Smooth muscle cell (in vitro differentiated cells): ENCODE results near the gene TRUB1. TPM values are rescaled to one million over a fixed set of nuclear protein-coding genes. Genes with fewer than 3 reads are reported as not detected.

Experiments
- DNase-seq: peaks from one replicate; lab custom pipeline; 2025; ENCODE audit not compliant: unreplicated experiment; lab: John Stamatoyannopoulos, UW
- H2AFZ ChIP-seq: fragments of 200-600 bp; sonication (generic); 2 replicates; pipeline ENCODE4 v1.6.0; 2016; ENCODE audit warnings: antibody characterized with exemption, low read depth, mild to moderate bottlenecking
- H3F3A ChIP-seq: fragments of 200-600 bp; sonication (generic); 2 replicates; pipeline ENCODE4 v1.6.0; 2017; ENCODE audit warnings: antibody characterized with exemption, low read depth
- H3K27ac ChIP-seq: fragments of 200-600 bp; sonication (generic); 2 replicates; pipeline ENCODE4 v1.5.1; 2016; ENCODE audit warnings: low read depth, mild to moderate bottlenecking
- H3K27me3 ChIP-seq: fragments of 200-600 bp; sonication (generic); 2 replicates; pipeline ENCODE4 v1.6.1; 2016; ENCODE audit warnings: low read depth, mild to moderate bottlenecking
- H3K36me3 ChIP-seq: fragments of 200-600 bp; sonication (generic); 2 replicates; pipeline ENCODE4 v1.5.1; 2016; ENCODE audit warnings: low read depth
- H3K4me1 ChIP-seq: fragments of 200-600 bp; sonication (generic); 2 replicates; pipeline ENCODE4 v1.5.1; 2016; ENCODE audit warnings: low read depth
- H3K4me2 ChIP-seq: fragments of 200-600 bp; sonication (generic); 2 replicates; pipeline ENCODE4 v1.6.0; 2016; ENCODE audit warnings: mild to moderate bottlenecking
- H3K4me3 ChIP-seq: fragments of 200-600 bp; sonication (generic); 2 replicates; pipeline ENCODE4 v1.5.1; 2016; ENCODE audit warnings: mild to moderate bottlenecking
- H3K79me2 ChIP-seq: fragments of 200-600 bp; sonication (generic); 2 replicates; pipeline ENCODE4 v1.6.0; 2016; ENCODE audit warnings: low read depth, mild to moderate bottlenecking
- H3K9ac ChIP-seq: fragments of 200-600 bp; sonication (generic); 2 replicates; pipeline ENCODE4 v1.6.0; 2016; ENCODE audit warnings: low read depth
- H3K9me3 ChIP-seq: fragments of 200-600 bp; sonication (generic); replicated peaks from 2 replicates; pipeline ENCODE4 v1.5.1; 2016; ENCODE audit warnings: low read depth
- H4K20me1 ChIP-seq: fragments of 200-600 bp; sonication (generic); 2 replicates; pipeline ENCODE4 v1.6.0; 2016; ENCODE audit warnings: low read depth
- WGBS: methylation state at CpG from one replicate; pipeline ENCODE4 v1.1.7; 2016; ENCODE audit warnings: low lambda C conversion rate; 5-methylcytosine and 5-hydroxymethylcytosine counted together
- polyA plus RNA-seq: library from polyadenylated mRNA; unstranded; fragments of >200 nt; fragmentation: Nextera tagmentation; extraction: Ambion mirVana; gene quantifications from 2 replicates; pipeline ENCODE4 v1.2.1, GENCODE V29; 2016
- small RNA-seq: library from RNA; depleted of rRNA; stranded (forward); fragments of <200 nt; gene quantifications from one replicate; pipeline ENCODE3, GENCODE V24; 2014
- total RNA-seq: library from RNA; depleted of rRNA; stranded (reverse); fragments of >200 nt; gene quantifications from 2 replicates; pipeline ENCODE4 v1.2.3, GENCODE V29; 2014
- TF ChIP-seq, protein P1 (sequence below): fragments of 200-600 bp; sonication (generic); IDR thresholded peaks from 2 replicates; pipeline ENCODE4 v1.5.1; 2017; ENCODE audit warnings: borderline replicate concordance, mild to moderate bottlenecking, antibody characterized with exemption; ENCODE audit not compliant: insufficient read depth, poor library complexity, severe bottlenecking

The TRUB1 gene
- total and polyA plus RNA-seq, 2 experiments from 2014 or later = 10.8 to 25.4 TPM

DNA sequence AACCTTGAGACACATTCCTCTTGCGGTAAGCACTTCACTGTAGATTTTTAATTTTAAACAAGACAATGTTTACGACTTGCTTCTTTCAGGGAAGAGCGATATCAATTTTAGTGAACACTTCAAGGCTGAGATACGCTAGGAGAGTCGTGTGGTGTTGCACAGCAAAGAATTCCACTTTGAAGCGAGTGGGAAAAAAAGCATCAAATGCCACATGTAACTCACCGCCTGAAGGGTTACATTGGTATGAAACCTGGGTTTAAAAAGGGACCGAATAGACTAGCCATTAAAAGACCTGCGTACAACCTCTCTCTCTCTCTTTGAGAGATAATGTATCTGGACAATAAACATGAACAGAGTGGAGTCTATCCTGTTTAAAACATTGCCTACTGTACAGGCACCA is 86.4 kb downstream of the TRUB1 start:
- no peak overlapping the region for H3K4me3 ChIP-seq
- H4K20me1 ChIP-seq = no peaks in the 10 kb centered on the region
- TF ChIP-seq, protein P1, sequence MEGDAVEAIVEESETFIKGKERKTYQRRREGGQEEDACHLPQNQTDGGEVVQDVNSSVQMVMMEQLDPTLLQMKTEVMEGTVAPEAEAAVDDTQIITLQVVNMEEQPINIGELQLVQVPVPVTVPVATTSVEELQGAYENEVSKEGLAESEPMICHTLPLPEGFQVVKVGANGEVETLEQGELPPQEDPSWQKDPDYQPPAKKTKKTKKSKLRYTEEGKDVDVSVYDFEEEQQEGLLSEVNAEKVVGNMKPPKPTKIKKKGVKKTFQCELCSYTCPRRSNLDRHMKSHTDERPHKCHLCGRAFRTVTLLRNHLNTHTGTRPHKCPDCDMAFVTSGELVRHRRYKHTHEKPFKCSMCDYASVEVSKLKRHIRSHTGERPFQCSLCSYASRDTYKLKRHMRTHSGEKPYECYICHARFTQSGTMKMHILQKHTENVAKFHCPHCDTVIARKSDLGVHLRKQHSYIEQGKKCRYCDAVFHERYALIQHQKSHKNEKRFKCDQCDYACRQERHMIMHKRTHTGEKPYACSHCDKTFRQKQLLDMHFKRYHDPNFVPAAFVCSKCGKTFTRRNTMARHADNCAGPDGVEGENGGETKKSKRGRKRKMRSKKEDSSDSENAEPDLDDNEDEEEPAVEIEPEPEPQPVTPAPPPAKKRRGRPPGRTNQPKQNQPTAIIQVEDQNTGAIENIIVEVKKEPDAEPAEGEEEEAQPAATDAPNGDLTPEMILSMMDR = no peak
- H3F3A ChIP-seq = no peaks in the 10 kb centered on the region
- no peaks in the 10 kb centered on the region for H3K9me3 ChIP-seq
- no peaks in the 10 kb centered on the region for H3K36me3 ChIP-seq
- 90% methylated on average over 9 of the region's 9 CpGs for WGBS
- H2AFZ ChIP-seq = no peak overlapping the region
- no peak overlapping the region for H3K27ac ChIP-seq
- DNase-seq = no peak
- H3K9ac ChIP-seq = no peak overlapping the region
- no peaks in the 10 kb centered on the region for H3K4me1 ChIP-seq
- no peak overlapping the region for H3K4me2 ChIP-seq
- no peaks in the 10 kb centered on the region for H3K27me3 ChIP-seq
- no peaks in the 10 kb centered on the region for H3K79me2 ChIP-seq

DNA sequence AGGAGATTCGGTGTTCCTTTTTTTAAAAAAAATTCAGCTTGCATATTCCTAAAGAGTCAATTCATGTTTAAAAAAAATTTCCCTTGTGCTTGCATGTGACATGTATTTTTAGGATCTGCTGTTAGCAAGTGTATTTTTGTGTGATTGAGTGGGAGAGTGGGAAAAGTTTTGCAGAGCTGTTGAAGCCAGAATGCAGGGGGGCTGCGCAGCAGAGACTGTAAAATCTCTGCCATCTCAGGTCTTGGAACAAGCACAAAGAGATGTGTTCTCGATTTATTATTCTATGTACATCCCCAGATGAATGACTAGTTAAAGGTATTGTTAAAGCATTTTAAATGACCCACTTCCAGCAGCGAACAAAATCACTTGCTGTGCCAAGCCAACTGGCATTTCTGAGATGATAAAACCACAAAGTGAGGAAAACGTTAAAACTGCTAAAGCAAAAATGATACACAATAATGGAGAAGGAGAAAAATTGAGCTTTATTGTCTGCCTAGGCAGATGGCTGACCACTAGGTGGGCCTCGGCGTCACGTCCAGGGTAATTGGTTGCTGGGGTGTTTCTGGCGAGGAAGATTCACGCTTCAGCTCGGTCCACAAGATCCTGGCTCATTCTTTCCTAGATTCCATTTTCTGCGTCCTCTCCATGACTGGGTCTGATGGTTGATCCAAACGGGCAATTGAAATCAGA is 88.2 kb downstream of the TRUB1 start:
- Histone ChIP-seq H3F3A (no peaks in the 10 kb centered on the region), H4K20me1 (no peaks in the 10 kb centered on the region), H2AFZ (no peak overlapping the region), H3K36me3 (no peaks in the 10 kb centered on the region), H3K79me2 (no peaks in the 10 kb centered on the region), H3K4me1 (no peaks in the 10 kb centered on the region), H3K9me3 (no peaks in the 10 kb centered on the region), H3K9ac (no peak overlapping the region), H3K27me3 (no peaks in the 10 kb centered on the region), H3K4me3 (no peak overlapping the region), H3K27ac (no peak overlapping the region), H3K4me2 (no peak overlapping the region)
- TF ChIP-seq, protein P1 = no peak
- DNase-seq = no peak
- WGBS = 77% methylated on average over 13 of the region's 13 CpGs

DNA sequence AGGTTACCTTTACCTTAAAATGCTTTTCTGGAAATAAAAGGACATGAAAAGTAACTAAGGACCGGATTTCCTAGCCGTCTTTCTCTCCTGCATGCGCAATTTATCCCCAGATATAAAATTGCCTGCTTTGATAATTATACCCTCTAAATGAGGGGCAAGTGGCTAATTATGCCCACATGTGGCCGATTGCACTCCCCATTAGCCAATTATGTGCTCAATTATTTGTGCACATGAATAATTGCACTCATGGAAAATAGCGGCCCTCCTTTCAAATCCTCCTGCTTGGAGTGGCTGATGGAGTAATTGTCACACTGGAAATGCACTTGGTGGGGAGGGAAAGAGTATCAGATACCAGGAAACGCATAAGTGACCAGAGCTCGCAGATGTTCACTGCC is 88.7 kb downstream of the TRUB1 start:
- H3K9me3 ChIP-seq = no peaks in the 10 kb centered on the region
- H3K27me3 ChIP-seq = no peaks in the 10 kb centered on the region
- H3K27ac ChIP-seq = no peak overlapping the region
- H4K20me1 ChIP-seq = no peaks in the 10 kb centered on the region
- no peaks in the 10 kb centered on the region for H3K79me2 ChIP-seq
- H3K4me3 ChIP-seq = no peak overlapping the region
- H2AFZ ChIP-seq = no peak overlapping the region
- no peaks in the 10 kb centered on the region for H3K4me1 ChIP-seq
- no peak overlapping the region for H3K4me2 ChIP-seq
- no peaks in the 10 kb centered on the region for H3K36me3 ChIP-seq
- H3K9ac ChIP-seq = no peak overlapping the region
- no peaks in the 10 kb centered on the region for H3F3A ChIP-seq
- DNase-seq = no peak
- TF ChIP-seq, protein P1 = no peak
- WGBS = 92% methylated on average over 7 of the region's 7 CpGs

Small RNA genes lying within 50 kb of the gene (small RNA-seq; reads per million reads assigned to genes)
- gene RNU6-1121P = not detected

Other genes with a start within 250 kb of the TRUB1 start
- 34.9 and 41.3 TPM in 2 replicates for gene FHIP2A, start 116.4 kb upstream of the TRUB1 start, total RNA-seq
- 12.3 and 15.3 TPM in 2 replicates for gene FHIP2A, start 116.4 kb upstream of the TRUB1 start, polyA plus RNA-seq
- 14.9 and 21.4 TPM in 2 replicates for gene ATRNL1, start 155.2 kb downstream of the TRUB1 start, total RNA-seq
- 2.7 and 3.3 TPM in 2 replicates for gene ATRNL1, start 155.2 kb downstream of the TRUB1 start, polyA plus RNA-seq